ENCODE measurements around the gene CORO2B.

CORO2B gene

GRCh38 chr15:68565726-68566125, 13.1 kb upstream of the CORO2B start:
- Histone ChIP-seq H3K9ac (ENCODE audit: low read length) (no peak overlapping the region), H3K36me3 (ENCODE audit: insufficient read depth, low read length) (no peaks in the 10 kb centered on the region), H3K27me3 (ENCODE audit: control insufficient read depth in 1 of 2, insufficient read depth in 2 of 2, low read length in 2 of 2) (peaks cover 0 to 7% of the 10 kb centered on the region in 2 donors), H3K4me3 (ENCODE audit: low read depth in 1 of 2, low read length in 2 of 2) (no peak overlapping the region), H3K27ac (ENCODE audit: low read depth, low read length) (no peak overlapping the region), H3K4me1 (ENCODE audit: insufficient read depth, low read length) (no peaks in the 10 kb centered on the region), H3K9me3 (ENCODE audit: low read length) (no peaks in the 10 kb centered on the region)

GRCh38 chr15:68566377-68566954, 12.3 kb upstream of the CORO2B start:
- H3K4me3 ChIP-seq (ENCODE audit: low read depth in 1 of 2, low read length in 2 of 2) = no peak overlapping the region
- H3K9ac ChIP-seq (ENCODE audit: low read length) = no peak overlapping the region
- H3K4me1 ChIP-seq (ENCODE audit: insufficient read depth, low read length) = no peaks in the 10 kb centered on the region
- H3K9me3 ChIP-seq (ENCODE audit: low read length) = no peaks in the 10 kb centered on the region
- H3K27ac ChIP-seq (ENCODE audit: low read depth, low read length) = no peak overlapping the region
- H3K36me3 ChIP-seq (ENCODE audit: insufficient read depth, low read length) = no peaks in the 10 kb centered on the region
- H3K27me3 ChIP-seq (ENCODE audit: control insufficient read depth in 1 of 2, insufficient read depth in 2 of 2, low read length in 2 of 2) = peaks cover 0 to under 1% of the 10 kb centered on the region in 2 donors

GRCh38 chr15:68567345-68567744, 11.4 kb upstream of the CORO2B start:
- no peak overlapping the region for H3K4me3 ChIP-seq (ENCODE audit: low read depth in 1 of 2, low read length in 2 of 2)
- no peak overlapping the region for H3K9ac ChIP-seq (ENCODE audit: low read length)
- H3K4me1 ChIP-seq (ENCODE audit: insufficient read depth, low read length) = no peaks in the 10 kb centered on the region
- no peak overlapping the region for H3K27ac ChIP-seq (ENCODE audit: low read depth, low read length)
- H3K9me3 ChIP-seq (ENCODE audit: low read length) = no peaks in the 10 kb centered on the region
- H3K36me3 ChIP-seq (ENCODE audit: insufficient read depth, low read length) = no peaks in the 10 kb centered on the region
- H3K27me3 ChIP-seq (ENCODE audit: control insufficient read depth in 1 of 2, insufficient read depth in 2 of 2, low read length in 2 of 2) = no peaks in the 10 kb centered on the region

- peaks cover 8 to 20% of the 10 kb centered on the region in 2 donors for H3K27me3 ChIP-seq (ENCODE audit: control insufficient read depth in 1 of 2, insufficient read depth in 2 of 2, low read length in 2 of 2)
- H3K27ac ChIP-seq (ENCODE audit: low read depth, low read length) = no peak overlapping the region
- no peaks in the 10 kb centered on the region for H3K9me3 ChIP-seq (ENCODE audit: low read length)
- no peaks in the 10 kb centered on the region for H3K4me1 ChIP-seq (ENCODE audit: insufficient read depth, low read length)
- H3K9ac ChIP-seq (ENCODE audit: low read length) = no peak overlapping the region
- no peaks in the 10 kb centered on the region for H3K36me3 ChIP-seq (ENCODE audit: insufficient read depth, low read length)
- no peak overlapping the region for H3K4me3 ChIP-seq (ENCODE audit: low read depth in 1 of 2, low read length in 2 of 2)
Measured at GRCh38 chr15:68570974-68571373, 7.8 kb upstream of the CORO2B start.

- no peaks in the 10 kb centered on the region for H3K36me3 ChIP-seq (ENCODE audit: insufficient read depth, low read length)
- H3K4me1 ChIP-seq (ENCODE audit: insufficient read depth, low read length) = no peaks in the 10 kb centered on the region
- no peak overlapping the region for H3K4me3 ChIP-seq (ENCODE audit: low read depth in 1 of 2, low read length in 2 of 2)
- peaks cover 8 to 26% of the 10 kb centered on the region in 2 donors for H3K27me3 ChIP-seq (ENCODE audit: control insufficient read depth in 1 of 2, insufficient read depth in 2 of 2, low read length in 2 of 2)
- no peak overlapping the region for H3K9ac ChIP-seq (ENCODE audit: low read length)
- no peak overlapping the region for H3K27ac ChIP-seq (ENCODE audit: low read depth, low read length)
- H3K9me3 ChIP-seq (ENCODE audit: low read length) = no peaks in the 10 kb centered on the region
Measured at GRCh38 chr15:68571582-68571981, 7.2 kb upstream of the CORO2B start.

- Histone ChIP-seq H3K36me3 (ENCODE audit: insufficient read depth, low read length) (no peaks in the 10 kb centered on the region), H3K4me3 (ENCODE audit: low read depth in 1 of 2, low read length in 2 of 2) (no peak overlapping the region), H3K27me3 (ENCODE audit: control insufficient read depth in 1 of 2, insufficient read depth in 2 of 2, low read length in 2 of 2) (peaks cover 8 to 33% of the 10 kb centered on the region in 2 donors), H3K9ac (ENCODE audit: low read length) (no peak overlapping the region), H3K9me3 (ENCODE audit: low read length) (no peaks in the 10 kb centered on the region), H3K4me1 (ENCODE audit: insufficient read depth, low read length) (no peaks in the 10 kb centered on the region), H3K27ac (ENCODE audit: low read depth, low read length) (no peak overlapping the region)
Measured at GRCh38 chr15:68572309-68572708, 6.5 kb upstream of the CORO2B start.

- no peak overlapping the region for H3K9ac ChIP-seq (ENCODE audit: low read length)
- H3K27me3 ChIP-seq (ENCODE audit: control insufficient read depth in 1 of 2, insufficient read depth in 2 of 2, low read length in 2 of 2) = peaks cover 13 to 39% of the 10 kb centered on the region in 2 donors
- H3K27ac ChIP-seq (ENCODE audit: low read depth, low read length) = no peak overlapping the region
- H3K4me3 ChIP-seq (ENCODE audit: low read depth in 1 of 2, low read length in 2 of 2) = no peak overlapping the region
- H3K9me3 ChIP-seq (ENCODE audit: low read length) = peaks cover 2% of the 10 kb centered on the region
- peaks cover 3% of the 10 kb centered on the region for H3K4me1 ChIP-seq (ENCODE audit: insufficient read depth, low read length)
- no peaks in the 10 kb centered on the region for H3K36me3 ChIP-seq (ENCODE audit: insufficient read depth, low read length)
Measured at GRCh38 chr15:68572921-68573320, 5.9 kb upstream of the CORO2B start.

GRCh38 chr15:68574046-68574445, 4.7 kb upstream of the CORO2B start:
- no peak overlapping the region for H3K9ac ChIP-seq (ENCODE audit: low read length)
- no peak overlapping the region for H3K4me3 ChIP-seq (ENCODE audit: low read depth in 1 of 2, low read length in 2 of 2)
- H3K27ac ChIP-seq (ENCODE audit: low read depth, low read length) = no peak overlapping the region
- H3K4me1 ChIP-seq (ENCODE audit: insufficient read depth, low read length) = peaks cover 6% of the 10 kb centered on the region
- H3K27me3 ChIP-seq (ENCODE audit: control insufficient read depth in 1 of 2, insufficient read depth in 2 of 2, low read length in 2 of 2) = peaks cover 16 to 48% of the 10 kb centered on the region in 2 donors
- H3K36me3 ChIP-seq (ENCODE audit: insufficient read depth, low read length) = no peaks in the 10 kb centered on the region
- H3K9me3 ChIP-seq (ENCODE audit: low read length) = peaks cover 3% of the 10 kb centered on the region

- no peaks in the 10 kb centered on the region for H3K36me3 ChIP-seq (ENCODE audit: insufficient read depth, low read length)
- no peak overlapping the region for H3K9ac ChIP-seq (ENCODE audit: low read length)
- peaks cover 6% of the 10 kb centered on the region for H3K4me1 ChIP-seq (ENCODE audit: insufficient read depth, low read length)
- no peak overlapping the region for H3K4me3 ChIP-seq (ENCODE audit: low read depth in 1 of 2, low read length in 2 of 2)
- H3K27me3 ChIP-seq (ENCODE audit: control insufficient read depth in 1 of 2, insufficient read depth in 2 of 2, low read length in 2 of 2) = peaks cover 16 to 53% of the 10 kb centered on the region in 2 donors
- no peak overlapping the region for H3K27ac ChIP-seq (ENCODE audit: low read depth, low read length)
- peaks cover 3% of the 10 kb centered on the region for H3K9me3 ChIP-seq (ENCODE audit: low read length)
Measured at GRCh38 chr15:68574629-68575028, 4.2 kb upstream of the CORO2B start.

- Histone ChIP-seq H3K4me3 (ENCODE audit: low read depth in 1 of 2, low read length in 2 of 2) (no peak overlapping the region), H3K27me3 (ENCODE audit: control insufficient read depth in 1 of 2, insufficient read depth in 2 of 2, low read length in 2 of 2) (peaks cover 16 to 55% of the 10 kb centered on the region in 2 donors), H3K9me3 (ENCODE audit: low read length) (peaks cover 3% of the 10 kb centered on the region), H3K36me3 (ENCODE audit: insufficient read depth, low read length) (no peaks in the 10 kb centered on the region), H3K27ac (ENCODE audit: low read depth, low read length) (no peak overlapping the region), H3K4me1 (ENCODE audit: insufficient read depth, low read length) (peaks cover 6% of the 10 kb centered on the region), H3K9ac (ENCODE audit: low read length) (no peak overlapping the region)
Measured at GRCh38 chr15:68576235-68576892, 2.4 kb upstream of the CORO2B start.

- no peak overlapping the region for H3K9ac ChIP-seq (ENCODE audit: low read length)
- H3K4me3 ChIP-seq (ENCODE audit: low read depth in 1 of 2, low read length in 2 of 2) = peak overlapping the region; percentile 47 to 60
- peaks cover 6% of the 10 kb centered on the region for H3K4me1 ChIP-seq (ENCODE audit: insufficient read depth, low read length)
- no peak overlapping the region for H3K27ac ChIP-seq (ENCODE audit: low read depth, low read length)
- H3K9me3 ChIP-seq (ENCODE audit: low read length) = peaks cover 3% of the 10 kb centered on the region
- no peaks in the 10 kb centered on the region for H3K36me3 ChIP-seq (ENCODE audit: insufficient read depth, low read length)
- peaks cover 8 to 48% of the 10 kb centered on the region in 2 donors for H3K27me3 ChIP-seq (ENCODE audit: control insufficient read depth in 1 of 2, insufficient read depth in 2 of 2, low read length in 2 of 2)
Measured at GRCh38 chr15:68578175-68578979, 416 bp upstream of the CORO2B start.
